Cardiac muscle cell (in vitro differentiated cells and primary cell): Measurements from ENCODE around the gene KIF26B. TPM values are rescaled to one million over a fixed set of nuclear protein-coding genes. Genes with fewer than 3 reads are reported as not detected.

Source experiments
- DNase-seq, 2 donors: peaks; one replicate each; pipeline versions ENCODE4 v3.0.0 to v3.0.0-alpha.2; 2010 to 2017; ENCODE audit warnings: low read depth in 1 of 2, low spot score in 1 of 2
- H3K27ac ChIP-seq: fragments of 200-600 bp; sonication (generic); 2 replicates; pipeline ENCODE4 v1.5.1; 2016
- H3K27me3 ChIP-seq: fragments of 200-600 bp; sonication (generic); 2 replicates; pipeline ENCODE4 v1.6.0; 2016; ENCODE audit warnings: control low read depth
- H3K36me3 ChIP-seq: fragments of 200-600 bp; sonication (generic); 2 replicates; pipeline ENCODE4 v1.5.1; 2016; ENCODE audit warnings: control low read depth
- H3K4me1 ChIP-seq: fragments of 200-600 bp; sonication (generic); 2 replicates; pipeline ENCODE4 v1.8.1; 2017; ENCODE audit warnings: low read depth, mild to moderate bottlenecking, mixed run types
- H3K4me3 ChIP-seq: fragments of 200-600 bp; sonication (generic); 2 replicates; pipeline ENCODE4 v1.5.1; 2016; ENCODE audit warnings: mild to moderate bottlenecking
- H3K9me3 ChIP-seq: fragments of 200-600 bp; sonication (generic); 2 replicates; pipeline ENCODE4 v1.5.1; 2017; ENCODE audit warnings: low read depth, mild to moderate bottlenecking, control low read depth
- CTCF ChIP-seq: IDR thresholded peaks from 2 replicates; pipeline ENCODE4 v1.5.1; 2012; ENCODE audit warnings: low read depth, mild to moderate bottlenecking, low read length
- polyA plus RNA-seq: library from polyadenylated mRNA; unstranded; fragments of >200 nt; fragmentation: Nextera tagmentation; extraction: Ambion mirVana; gene quantifications from 2 replicates; pipeline ENCODE4 v1.2.1, GENCODE V29; 2016
- total RNA-seq: library from RNA; depleted of rRNA; stranded (reverse); fragments of >200 nt; gene quantifications from 2 replicates; pipeline ENCODE4 v1.2.3, GENCODE V29; 2016

KIF26B gene
- total and polyA plus RNA-seq, 2 experiments from 2014 or later = 58.9 to 177 TPM

GRCh38 chr1:245382981-245383380, 228.2 kb downstream of the KIF26B start:
- no peaks in the 10 kb centered on the region for H3K27me3 ChIP-seq
- H3K9me3 ChIP-seq = no peaks in the 10 kb centered on the region
- H3K36me3 ChIP-seq = no peaks in the 10 kb centered on the region
- TF ChIP-seq CTCF = no peak
- H3K27ac ChIP-seq = peak overlapping the region; percentile 48
- peaks cover 32% of the 10 kb centered on the region for H3K4me1 ChIP-seq
- no peak overlapping the region for H3K4me3 ChIP-seq
- no peak for DNase-seq

GRCh38 chr1:245383396-245384330, 228.9 kb downstream of the KIF26B start:
- no peak overlapping the region for H3K4me3 ChIP-seq
- H3K4me1 ChIP-seq = peaks cover 30% of the 10 kb centered on the region
- H3K27ac ChIP-seq = peak overlapping the region; percentile 48
- H3K9me3 ChIP-seq = no peaks in the 10 kb centered on the region
- TF ChIP-seq CTCF = no peak
- DNase-seq = no peak
- H3K36me3 ChIP-seq = no peaks in the 10 kb centered on the region
- no peaks in the 10 kb centered on the region for H3K27me3 ChIP-seq

- no peaks in the 10 kb centered on the region for H3K36me3 ChIP-seq
- H3K27me3 ChIP-seq = no peaks in the 10 kb centered on the region
- no peak overlapping the region for H3K4me3 ChIP-seq
- H3K9me3 ChIP-seq = no peaks in the 10 kb centered on the region
- TF ChIP-seq CTCF = no peak
- peaks cover 26% of the 10 kb centered on the region for H3K4me1 ChIP-seq
- no peak for DNase-seq
- H3K27ac ChIP-seq = peak overlapping the region; percentile 65
These were observed 231.6 kb downstream of the KIF26B start for GRCh38 chr1:245386297-245386971.

GRCh38 chr1:245388687-245389086, 233.9 kb downstream of the KIF26B start:
- Histone ChIP-seq H3K27me3 (no peaks in the 10 kb centered on the region), H3K4me3 (no peak overlapping the region), H3K9me3 (no peaks in the 10 kb centered on the region), H3K36me3 (no peaks in the 10 kb centered on the region), H3K4me1 (peaks cover 23% of the 10 kb centered on the region), H3K27ac (peak overlapping the region; percentile 73)
- no peak for TF ChIP-seq CTCF
- no peak for DNase-seq

- Histone ChIP-seq H3K27ac (no peak overlapping the region), H3K4me1 (peaks cover 19% of the 10 kb centered on the region), H3K27me3 (no peaks in the 10 kb centered on the region), H3K36me3 (no peaks in the 10 kb centered on the region), H3K4me3 (no peak overlapping the region), H3K9me3 (no peaks in the 10 kb centered on the region)
- no peak for DNase-seq
- no peak for TF ChIP-seq CTCF
These were observed 235.1 kb downstream of the KIF26B start for GRCh38 chr1:245389873-245390272.
